ENCODE data around the gene ZC3HAV1L.

GRCh38 chr7:138979226-138979979 is 56.4 kb downstream of the ZC3HAV1L start:
- no peak for TF ChIP-seq EP300 (IDR thresholded peaks at IDR 0.05)
- TF ChIP-seq POLR2A (IDR thresholded peaks at IDR 0.05), result no peak
- no peak for TF ChIP-seq POLR2AphosphoS5 (IDR thresholded peaks at IDR 0.05)
